ENCODE measurements around the gene GUCA2B. TPM values are rescaled to one million over a fixed set of nuclear protein-coding genes. Genes with fewer than 3 reads are reported as not detected.

The GUCA2B gene
- total and polyA plus RNA-seq, 8 donors: 2.2 to 13.1 (median 4.8) TPM; not detected in 4

GRCh38 chr1:42164551-42165420, 11.6 kb downstream of the GUCA2B start, which contains the start of gene GUCA2A:
TSS of gene GUCA2A (minus strand) at chr1:42164745. CDS start at chr1:42164712, 33 bp downstream.
- Histone ChIP-seq H3K36me3 (no peaks in the 10 kb centered on the region), H3K27me3 (peaks cover 0 to 14% (median 0%) of the 10 kb centered on the region in 3 donors), H3K4me1 (peaks cover 7 to 18% (median 9%) of the 10 kb centered on the region in 4 donors), H3K9me3 (peaks cover 0 to 15% (median 12%) of the 10 kb centered on the region in 4 donors), H3K4me3 (no peak within 1 kb of the TSS), H3K27ac (peak within 1 kb of the TSS in 1 of 5 donors; percentile 30)
- intact Hi-C loops (cut with DNase I; ENCODE audit: low total_unique reads): no loop called here
- no peak for DNase-seq
- TF ChIP-seq POLR2A (IDR thresholded peaks at IDR 0.05) (no peak), CTCF (IDR thresholded peaks at IDR 0.05) (no peak)
- 72 to 83% (median 79%) methylated on average over 21 to 24 of the region's 24 CpGs for WGBS, 5 donors

- intact Hi-C loops (cut with DNase I; ENCODE audit: low total_unique reads): no loop called here
- H3K4me1 ChIP-seq: peaks cover 7 to 18% (median 9%) of the 10 kb centered on the region in 4 donors
- H3K9me3 ChIP-seq: peaks cover 0 to 10% (median 8%) of the 10 kb centered on the region in 4 donors
- peak overlapping the region in 1 of 5 donors; percentile 30 for H3K27ac ChIP-seq
- no peaks in the 10 kb centered on the region for H3K36me3 ChIP-seq
- no peak for TF ChIP-seq CTCF (IDR thresholded peaks at IDR 0.05)
- TF ChIP-seq POLR2A (IDR thresholded peaks at IDR 0.05): no peak
- TF ChIP-seq EP300 (IDR thresholded peaks at IDR 0.05): no peak
- peak in 1 of 3 donors; percentile 67 for TF ChIP-seq POLR2AphosphoS5 (IDR thresholded peaks at IDR 0.05)
- H3K27me3 ChIP-seq: peaks cover 0 to 14% (median 0%) of the 10 kb centered on the region in 3 donors
- 26 to 56% (median 38%) methylated on average over 10 to 12 of the region's 12 CpGs for WGBS, 5 donors
- DNase-seq: peak; percentile 89 to 94
- H3K4me3 ChIP-seq: no peak overlapping the region
Observed at GRCh38 chr1:42165511-42166210, 12.5 kb downstream of the GUCA2B start.

DNA sequence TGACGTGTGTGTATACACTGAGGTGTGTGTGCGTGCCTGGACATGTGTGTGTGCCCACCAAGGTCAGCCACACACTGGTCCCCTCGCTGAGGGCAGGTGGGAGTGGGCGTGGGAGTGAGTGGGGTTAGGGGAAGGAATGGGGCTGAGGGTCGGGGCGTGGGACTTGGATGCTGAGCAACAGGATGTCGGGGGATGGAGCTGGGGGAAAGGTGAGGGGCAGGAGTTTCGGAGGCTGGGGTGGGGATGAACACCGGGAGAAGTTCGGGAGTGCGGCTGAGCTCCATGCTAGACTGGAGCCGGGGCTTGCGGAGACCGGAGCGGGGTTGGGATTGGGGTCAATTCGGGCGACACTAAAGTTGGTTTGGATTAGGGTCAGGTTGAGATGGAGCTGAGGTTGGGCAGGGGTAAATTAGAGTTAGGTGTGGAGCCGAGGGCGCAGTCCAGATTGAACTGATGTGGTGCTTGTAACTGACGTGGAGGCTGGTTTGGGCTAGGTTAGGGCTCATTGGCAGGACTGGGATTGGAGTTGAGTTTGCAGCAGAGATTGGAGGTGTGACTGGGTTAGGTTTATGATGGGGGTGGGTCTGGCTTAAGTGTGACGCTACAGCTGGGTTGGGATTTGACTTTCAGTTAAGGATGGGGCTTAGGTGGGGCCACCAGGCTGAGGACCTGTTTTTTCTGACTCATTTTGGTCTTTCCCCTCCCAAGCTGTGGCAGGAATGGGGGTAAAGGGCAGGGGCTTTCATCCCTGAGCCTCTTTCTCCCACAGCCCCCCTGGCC, 14.6 kb downstream of the GUCA2B start:
- intact Hi-C loops (cut with DNase I; ENCODE audit: low total_unique reads): no loop called here
- Histone ChIP-seq H3K36me3 (no peaks in the 10 kb centered on the region), H3K27ac (no peak overlapping the region), H3K4me3 (no peak overlapping the region), H3K9me3 (no peaks in the 10 kb centered on the region), H3K4me1 (peaks cover 10 to 28% (median 17%) of the 10 kb centered on the region in 4 donors), H3K27me3 (peaks cover 0 to 14% (median 0%) of the 10 kb centered on the region in 3 donors)
- DNase-seq: peak in 1 of 2 donors; percentile 41
- TF ChIP-seq CTCF (IDR thresholded peaks at IDR 0.05): no peak
- no peak for TF ChIP-seq POLR2AphosphoS5 (IDR thresholded peaks at IDR 0.05)
- no peak for TF ChIP-seq POLR2A (IDR thresholded peaks at IDR 0.05)
- TF ChIP-seq EP300 (IDR thresholded peaks at IDR 0.05): no peak
- 78 to 84% (median 79%) methylated on average over 21 of the region's 21 CpGs for WGBS, 5 donors

- Histone ChIP-seq H3K9me3 (no peaks in the 10 kb centered on the region), H3K36me3 (no peaks in the 10 kb centered on the region), H3K4me3 (no peak overlapping the region), H3K27me3 (peaks cover 0 to 14% (median 0%) of the 10 kb centered on the region in 3 donors), H3K27ac (no peak overlapping the region), H3K4me1 (peaks cover 14 to 33% (median 22%) of the 10 kb centered on the region in 4 donors)
- intact Hi-C loops (cut with DNase I; ENCODE audit: low total_unique reads): no loop called here
- WGBS, 5 donors: 67 to 90% (median 84%) methylated on average over 1 of the region's 1 CpG
- no peak for DNase-seq
- TF ChIP-seq POLR2A (IDR thresholded peaks at IDR 0.05): no peak
- TF ChIP-seq POLR2AphosphoS5 (IDR thresholded peaks at IDR 0.05): no peak
- no peak for TF ChIP-seq EP300 (IDR thresholded peaks at IDR 0.05)
Observed at GRCh38 chr1:42168391-42168670, 15.1 kb downstream of the GUCA2B start.

All from stomach (tissue), 9 donors.